Pulmonary artery endothelial cell (primary cell): ENCODE data around the gene SEL1L3. TPM values are rescaled to one million over a fixed set of nuclear protein-coding genes. Genes with fewer than 3 reads are reported as not detected.
A peak's percentile ranks its signal among the peaks of the same experiment; 100 is the strongest.

ENCODE experiments used
- DNase-seq: peaks from one replicate; pipeline ENCODE4 v3.0.0-alpha.2; 2011; ENCODE audit warnings: low read depth, low spot score
- total RNA-seq: library from RNA; depleted of rRNA; stranded (reverse); fragments of >200 nt; gene quantifications from 2 replicates; pipeline ENCODE4 v1.2.3, GENCODE V29; 2014

SEL1L3 gene
- total RNA-seq, 1 donor from 2014 or later = 121 TPM

DNA sequence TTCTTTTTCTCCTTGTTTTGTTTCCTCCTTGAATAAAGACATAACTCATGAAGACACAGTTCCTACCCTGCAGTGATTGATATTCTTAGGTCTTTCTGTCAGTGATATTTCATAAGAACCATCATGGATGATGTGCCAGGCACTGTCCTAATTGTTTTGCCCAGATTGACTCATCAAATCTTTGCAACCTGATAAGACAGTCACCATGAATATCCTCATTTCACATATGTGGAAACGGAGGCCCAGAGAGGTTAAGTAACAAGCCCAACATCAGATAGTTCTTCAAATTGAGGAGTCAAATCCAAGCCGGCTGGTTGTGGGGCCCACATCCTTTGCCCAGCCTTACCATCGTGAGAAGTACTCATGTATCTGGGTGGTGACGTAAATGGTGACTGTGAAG, 69.9 kb downstream of the SEL1L3 start:
- DNase-seq = no peak

DNA sequence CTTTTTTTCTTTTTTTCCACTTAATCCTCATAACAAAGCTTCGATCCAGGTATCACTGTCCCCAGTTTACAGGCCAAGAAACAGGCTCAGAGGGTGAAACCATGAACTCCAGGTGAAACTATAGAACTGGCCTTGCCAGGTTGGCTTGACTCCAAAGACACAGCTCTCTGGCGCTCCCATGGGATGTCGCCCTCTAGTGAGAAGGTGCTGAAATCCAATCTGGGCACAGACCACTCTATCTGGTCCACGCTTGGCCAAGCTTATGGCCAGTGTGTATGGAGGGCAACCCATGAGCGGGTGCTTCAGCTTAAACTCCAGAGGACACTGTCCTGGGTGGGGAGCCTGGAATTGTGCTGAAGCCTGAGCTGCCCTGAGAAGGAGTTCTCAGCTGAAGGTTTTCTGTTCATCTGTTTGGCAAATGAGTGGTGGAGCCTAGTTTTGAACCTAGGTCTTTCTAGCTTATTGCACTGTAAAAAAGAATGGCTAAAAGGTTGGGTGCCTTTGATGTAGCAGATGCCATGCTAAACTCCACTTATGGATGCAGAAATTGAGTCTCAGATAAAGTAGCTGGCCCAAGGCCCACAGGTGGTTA, 70.5 kb downstream of the SEL1L3 start:
- no peak for DNase-seq

DNA sequence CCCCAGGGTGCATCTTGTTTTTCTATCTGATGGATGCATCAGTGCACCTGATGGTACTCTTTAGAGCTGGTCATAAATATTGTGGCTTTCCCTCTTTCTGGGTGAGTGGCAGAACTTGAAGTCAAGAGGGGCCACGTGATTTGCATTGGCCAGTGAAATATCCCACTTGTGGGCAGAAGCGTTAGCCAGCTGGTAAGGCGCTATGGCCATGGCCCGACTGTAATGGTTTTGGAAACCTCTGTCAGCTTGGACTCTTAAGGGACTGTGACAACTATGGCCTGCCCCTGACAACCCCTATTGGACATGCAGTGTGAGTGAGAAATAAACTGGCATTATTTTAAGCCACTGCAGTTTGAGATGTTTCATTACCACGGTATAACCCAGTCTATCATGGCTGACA, 72.8 kb downstream of the SEL1L3 start:
- DNase-seq = no peak

DNA sequence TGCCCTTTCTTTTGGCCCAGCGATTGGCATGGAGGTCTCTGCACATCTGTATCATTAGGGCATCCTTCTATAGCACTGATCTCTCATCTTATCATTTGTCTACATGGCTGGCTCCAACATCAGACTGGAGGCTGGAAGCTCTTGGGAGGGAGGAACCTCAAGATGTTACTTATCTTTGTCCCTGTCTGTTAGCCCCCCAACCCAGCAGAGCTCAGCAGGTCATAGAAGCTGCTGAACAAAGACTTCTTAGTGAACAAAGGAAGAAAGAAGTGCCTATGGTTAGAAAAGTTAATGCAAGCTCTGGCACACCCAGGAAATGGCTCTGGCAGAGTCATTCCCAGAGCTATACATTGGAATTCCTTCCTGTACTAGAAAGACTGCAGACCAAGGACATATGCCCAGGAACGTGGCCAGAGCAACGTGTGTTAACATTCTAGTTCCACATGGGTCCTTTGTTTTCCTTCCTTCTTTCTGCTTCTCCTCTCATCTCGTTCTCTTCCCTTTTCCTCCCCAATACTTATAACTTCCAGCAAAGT, 74.0 kb downstream of the SEL1L3 start:
- no peak for DNase-seq

DNA sequence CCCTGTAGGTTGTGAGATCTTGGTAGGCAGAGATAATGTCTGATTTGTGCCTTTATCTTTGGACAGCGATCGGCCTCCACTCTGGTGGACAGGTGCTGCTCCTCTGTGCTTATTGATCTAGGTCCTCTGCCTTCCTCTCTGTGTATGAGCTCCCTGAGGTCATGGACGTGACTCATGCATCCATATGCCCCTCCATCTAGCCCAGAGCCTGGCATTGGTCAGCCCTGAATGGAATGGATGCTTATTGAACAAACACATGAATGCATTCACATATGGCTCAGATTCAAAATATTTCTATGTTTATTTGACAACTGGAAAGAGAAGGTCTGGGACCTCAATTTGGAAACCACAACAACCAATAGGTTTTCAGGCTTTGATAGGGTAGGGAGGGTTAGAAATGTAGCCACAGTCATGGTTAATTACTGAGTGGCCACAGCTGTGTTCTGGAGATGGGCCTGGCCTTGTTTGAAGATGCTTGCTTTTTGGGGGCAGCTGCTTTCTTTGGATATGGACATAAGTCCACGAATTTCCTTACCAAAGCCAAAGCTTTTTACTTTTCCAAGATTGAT, 76.2 kb downstream of the SEL1L3 start:
- no peak for DNase-seq

- DNase-seq = no peak
These were observed 78.8 kb downstream of the SEL1L3 start for GRCh38 chr4:25783943-25784342.

DNA sequence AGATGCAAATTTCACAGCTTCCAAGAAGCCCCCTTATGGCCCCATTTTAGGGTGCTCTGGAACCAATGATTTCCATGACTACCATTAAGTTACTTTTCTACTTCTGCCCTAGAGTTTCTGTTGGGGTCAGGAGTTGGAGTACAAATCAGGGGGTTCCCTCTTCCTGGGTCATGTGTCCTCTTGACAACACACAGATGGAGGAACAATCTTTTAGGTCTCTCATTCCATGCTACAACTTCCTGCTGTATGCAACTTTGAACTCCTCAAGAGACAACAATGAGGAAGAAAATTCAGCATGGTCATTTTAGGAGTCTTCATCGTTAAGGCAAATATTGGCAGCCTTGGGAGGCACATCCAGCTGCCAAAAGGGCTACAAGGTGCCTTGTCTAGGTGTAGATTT, 79.7 kb downstream of the SEL1L3 start:
- DNase-seq = no peak

DNA sequence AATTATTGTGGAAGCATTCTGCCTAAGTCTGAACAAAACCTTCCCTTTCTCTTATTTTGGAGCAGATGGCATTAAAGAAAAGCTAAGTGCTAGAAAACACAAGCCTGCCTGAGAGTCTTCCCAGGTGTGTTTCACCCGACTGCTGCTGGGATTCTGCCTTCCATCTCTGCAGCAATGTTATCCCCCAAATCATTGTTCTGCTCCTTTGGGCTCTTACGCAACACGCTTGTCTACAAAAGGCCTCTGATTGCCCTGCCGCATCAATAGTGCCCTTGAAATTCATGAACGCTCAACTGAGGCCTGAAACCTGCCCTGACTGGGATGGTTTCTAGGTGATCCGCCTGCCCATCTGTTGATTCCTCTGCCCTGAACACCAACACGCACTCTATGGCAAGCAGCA, 80.3 kb downstream of the SEL1L3 start:
- DNase-seq = no peak

- DNase-seq = no peak
These were observed 83.8 kb downstream of the SEL1L3 start for GRCh38 chr4:25779021-25779420.

- DNase-seq = no peak
These were observed 86.0 kb downstream of the SEL1L3 start for GRCh38 chr4:25776795-25777194.

DNA sequence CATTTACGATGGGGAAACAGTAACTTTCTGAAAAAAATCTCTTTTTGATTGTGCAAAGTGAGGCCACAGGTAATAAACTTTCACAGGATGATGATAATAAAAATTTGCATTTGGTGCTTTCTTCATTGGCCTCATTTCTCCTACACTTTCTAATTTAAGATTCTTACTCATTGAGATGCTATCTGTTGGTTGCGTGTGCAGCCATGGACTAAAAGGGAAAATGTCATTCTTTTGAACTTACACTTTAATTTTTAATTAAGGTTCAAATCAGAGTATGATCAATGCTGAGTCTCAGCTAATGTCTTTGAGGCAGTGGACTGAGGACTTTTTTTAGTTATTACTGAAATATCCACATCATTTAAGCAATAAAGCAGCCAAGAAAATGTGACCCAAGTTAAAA, 87.6 kb downstream of the SEL1L3 start:
- no peak for DNase-seq

- DNase-seq = no peak
These were observed 89.4 kb downstream of the SEL1L3 start for GRCh38 chr4:25773358-25773757.

- DNase-seq = no peak
These were observed 91.1 kb downstream of the SEL1L3 start for GRCh38 chr4:25771672-25772071.

GRCh38 chr4:25770847-25771246, 91.9 kb downstream of the SEL1L3 start:
- DNase-seq = no peak

DNA sequence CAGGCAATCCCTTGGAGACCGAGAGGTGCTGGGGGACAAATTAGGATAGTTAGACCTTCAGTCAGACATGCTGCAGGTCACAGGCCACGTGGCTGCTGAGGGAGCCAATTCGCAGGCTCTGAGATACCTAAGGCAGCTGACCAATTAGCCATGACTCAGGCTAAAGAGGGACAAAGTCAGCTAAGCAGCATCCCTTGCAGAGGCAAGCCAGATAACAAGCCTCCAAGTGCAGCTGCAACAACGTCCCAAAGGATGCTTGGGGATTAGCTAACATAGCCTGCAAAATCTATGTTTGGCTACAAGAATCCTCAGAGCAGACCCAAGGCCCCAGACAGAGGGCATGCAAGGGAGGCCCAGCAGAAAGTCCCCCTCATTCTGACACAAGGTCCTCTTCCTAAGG, 93.5 kb downstream of the SEL1L3 start:
- no peak for DNase-seq

DNA sequence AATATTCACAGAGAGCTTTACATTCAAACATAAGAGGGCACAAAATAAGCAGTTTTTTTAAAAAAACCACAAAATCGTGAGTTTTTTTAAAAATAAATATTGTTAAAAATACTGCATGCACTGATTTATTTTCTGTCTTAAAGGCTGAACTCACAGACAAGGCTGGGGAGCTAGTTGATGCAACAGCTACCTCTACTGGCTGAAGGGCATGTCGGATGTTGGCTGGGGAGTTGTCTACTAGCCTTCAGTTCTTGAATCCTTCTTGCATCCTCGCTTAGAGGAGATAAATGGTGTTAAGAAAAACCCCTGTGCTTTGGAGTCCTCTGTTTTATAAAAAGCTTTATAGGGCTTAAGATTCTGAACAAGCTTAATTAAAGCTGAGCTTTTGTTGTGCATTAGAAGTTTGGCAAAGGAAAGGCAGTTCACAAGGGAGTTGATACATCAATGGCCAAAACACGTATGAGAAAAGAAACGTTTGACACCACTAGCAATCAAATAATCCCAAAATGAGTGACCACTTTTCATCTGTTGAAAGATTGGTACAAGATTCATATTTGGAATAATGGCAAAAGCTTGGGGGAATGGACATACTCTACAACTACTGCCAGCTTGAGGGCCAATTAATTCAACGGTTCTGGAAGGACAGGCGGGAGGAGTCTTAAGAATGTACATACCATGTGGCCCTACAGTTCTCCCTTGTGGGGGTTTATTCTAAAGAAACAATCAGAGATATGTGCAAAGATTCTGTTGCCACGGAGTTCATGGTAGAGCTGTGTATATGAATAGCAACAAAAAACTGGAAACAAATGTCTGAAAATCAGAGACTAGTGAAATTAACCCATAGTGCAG, 94.7 kb downstream of the SEL1L3 start:
- DNase-seq = peak; percentile 58

DNA sequence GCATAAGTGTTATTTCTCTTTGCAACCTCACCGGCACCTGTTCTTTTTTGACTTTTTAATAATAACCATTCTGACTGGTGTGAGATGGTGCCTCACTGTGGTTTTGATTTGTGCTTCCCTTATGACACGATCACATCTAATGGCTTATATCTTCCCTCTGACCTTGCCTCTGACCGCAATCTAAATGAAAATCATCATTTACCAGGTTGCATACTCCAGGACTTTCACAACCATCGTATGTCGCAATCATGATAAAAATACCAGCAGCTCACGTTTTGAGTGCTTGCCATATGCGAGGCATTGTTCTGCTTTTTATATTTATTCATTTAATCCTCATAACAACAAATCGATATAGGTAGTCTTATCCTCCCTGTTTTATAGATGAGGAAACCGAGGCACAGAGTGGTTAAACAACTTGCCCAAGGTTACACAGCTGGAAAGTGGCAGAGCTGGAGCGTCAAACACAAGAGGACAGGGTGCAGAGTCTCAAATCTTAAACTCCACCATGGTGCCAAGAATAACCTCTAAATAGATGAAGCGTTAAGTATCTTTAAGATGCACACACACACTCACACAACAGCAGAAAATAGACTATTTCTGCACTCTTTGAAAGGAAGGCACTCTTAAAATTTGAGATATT, 102.2 kb downstream of the SEL1L3 start:
- DNase-seq = no peak

GRCh38 chr4:25760048-25760447, 102.7 kb downstream of the SEL1L3 start:
- no peak for DNase-seq

DNA sequence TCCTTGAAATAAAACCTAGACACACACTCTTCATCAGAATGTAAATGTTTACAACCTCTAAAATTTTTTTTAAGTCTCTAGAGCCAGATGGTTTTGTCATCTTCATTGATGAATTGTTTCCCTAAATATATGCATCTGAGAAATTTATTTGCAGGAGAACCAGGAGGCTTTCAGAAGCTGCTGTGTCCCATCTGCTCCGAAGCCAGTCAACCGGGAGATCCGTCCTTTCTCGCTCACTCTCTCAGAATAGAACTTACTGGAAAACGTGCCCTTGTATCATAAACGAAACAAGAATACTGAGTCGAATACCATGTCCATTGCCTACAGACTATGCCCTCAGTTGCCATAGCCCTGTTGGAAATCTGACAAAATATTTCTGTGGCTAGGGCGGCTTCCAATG, 103.7 kb downstream of the SEL1L3 start:
- DNase-seq = no peak

GRCh38 chr4:25757452-25757851, 105.3 kb downstream of the SEL1L3 start:
- no peak for DNase-seq

- no peak for DNase-seq
These were observed 106.3 kb downstream of the SEL1L3 start for GRCh38 chr4:25756503-25756902.

- no peak for DNase-seq
These were observed 106.9 kb downstream of the SEL1L3 start for GRCh38 chr4:25755911-25756310.
